ENCODE data around the gene SPOCD1.

DNA sequence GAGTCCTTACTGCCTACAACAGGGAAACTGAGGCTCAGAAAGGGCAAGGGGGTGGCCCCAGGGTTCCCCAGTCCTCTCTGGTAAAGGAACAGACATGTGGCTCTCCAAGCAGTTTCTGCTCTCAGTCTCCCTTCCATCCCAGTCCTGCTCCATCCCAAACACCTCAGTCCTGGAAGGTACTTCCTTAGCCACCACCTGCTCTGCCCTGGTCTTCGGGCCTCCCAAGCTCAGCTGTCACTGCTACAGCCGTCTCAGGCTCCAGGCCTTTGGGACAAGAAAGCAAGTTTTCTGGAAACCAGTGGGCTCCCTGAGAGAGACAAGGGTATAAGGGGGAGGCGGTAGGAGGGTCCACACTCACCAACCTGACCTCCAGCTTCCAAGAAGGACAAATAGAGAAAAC lies 28.6 kb downstream of the SPOCD1 start:
- TF ChIP-seq, protein P1, sequence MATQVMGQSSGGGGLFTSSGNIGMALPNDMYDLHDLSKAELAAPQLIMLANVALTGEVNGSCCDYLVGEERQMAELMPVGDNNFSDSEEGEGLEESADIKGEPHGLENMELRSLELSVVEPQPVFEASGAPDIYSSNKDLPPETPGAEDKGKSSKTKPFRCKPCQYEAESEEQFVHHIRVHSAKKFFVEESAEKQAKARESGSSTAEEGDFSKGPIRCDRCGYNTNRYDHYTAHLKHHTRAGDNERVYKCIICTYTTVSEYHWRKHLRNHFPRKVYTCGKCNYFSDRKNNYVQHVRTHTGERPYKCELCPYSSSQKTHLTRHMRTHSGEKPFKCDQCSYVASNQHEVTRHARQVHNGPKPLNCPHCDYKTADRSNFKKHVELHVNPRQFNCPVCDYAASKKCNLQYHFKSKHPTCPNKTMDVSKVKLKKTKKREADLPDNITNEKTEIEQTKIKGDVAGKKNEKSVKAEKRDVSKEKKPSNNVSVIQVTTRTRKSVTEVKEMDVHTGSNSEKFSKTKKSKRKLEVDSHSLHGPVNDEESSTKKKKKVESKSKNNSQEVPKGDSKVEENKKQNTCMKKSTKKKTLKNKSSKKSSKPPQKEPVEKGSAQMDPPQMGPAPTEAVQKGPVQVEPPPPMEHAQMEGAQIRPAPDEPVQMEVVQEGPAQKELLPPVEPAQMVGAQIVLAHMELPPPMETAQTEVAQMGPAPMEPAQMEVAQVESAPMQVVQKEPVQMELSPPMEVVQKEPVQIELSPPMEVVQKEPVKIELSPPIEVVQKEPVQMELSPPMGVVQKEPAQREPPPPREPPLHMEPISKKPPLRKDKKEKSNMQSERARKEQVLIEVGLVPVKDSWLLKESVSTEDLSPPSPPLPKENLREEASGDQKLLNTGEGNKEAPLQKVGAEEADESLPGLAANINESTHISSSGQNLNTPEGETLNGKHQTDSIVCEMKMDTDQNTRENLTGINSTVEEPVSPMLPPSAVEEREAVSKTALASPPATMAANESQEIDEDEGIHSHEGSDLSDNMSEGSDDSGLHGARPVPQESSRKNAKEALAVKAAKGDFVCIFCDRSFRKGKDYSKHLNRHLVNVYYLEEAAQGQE (IDR thresholded peaks at IDR 0.05; ENCODE audit: insufficient read depth in 1 of 2, low read depth in 2 of 2, low read length in 1 of 2), result no peak
- TF ChIP-seq, protein P2, sequence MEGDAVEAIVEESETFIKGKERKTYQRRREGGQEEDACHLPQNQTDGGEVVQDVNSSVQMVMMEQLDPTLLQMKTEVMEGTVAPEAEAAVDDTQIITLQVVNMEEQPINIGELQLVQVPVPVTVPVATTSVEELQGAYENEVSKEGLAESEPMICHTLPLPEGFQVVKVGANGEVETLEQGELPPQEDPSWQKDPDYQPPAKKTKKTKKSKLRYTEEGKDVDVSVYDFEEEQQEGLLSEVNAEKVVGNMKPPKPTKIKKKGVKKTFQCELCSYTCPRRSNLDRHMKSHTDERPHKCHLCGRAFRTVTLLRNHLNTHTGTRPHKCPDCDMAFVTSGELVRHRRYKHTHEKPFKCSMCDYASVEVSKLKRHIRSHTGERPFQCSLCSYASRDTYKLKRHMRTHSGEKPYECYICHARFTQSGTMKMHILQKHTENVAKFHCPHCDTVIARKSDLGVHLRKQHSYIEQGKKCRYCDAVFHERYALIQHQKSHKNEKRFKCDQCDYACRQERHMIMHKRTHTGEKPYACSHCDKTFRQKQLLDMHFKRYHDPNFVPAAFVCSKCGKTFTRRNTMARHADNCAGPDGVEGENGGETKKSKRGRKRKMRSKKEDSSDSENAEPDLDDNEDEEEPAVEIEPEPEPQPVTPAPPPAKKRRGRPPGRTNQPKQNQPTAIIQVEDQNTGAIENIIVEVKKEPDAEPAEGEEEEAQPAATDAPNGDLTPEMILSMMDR (IDR thresholded peaks at IDR 0.05), result no peak
- TF ChIP-seq POLR2AphosphoS5 (IDR thresholded peaks at IDR 0.05; ENCODE audit: low read depth, low read length) (no peak), SIN3A (IDR thresholded peaks at IDR 0.05; ENCODE audit: borderline replicate concordance, insufficient read depth, low read depth, low read length) (no peak)

Data from Panc1 (cell line).